ENCODE data around the gene PTPRM.

DNA sequence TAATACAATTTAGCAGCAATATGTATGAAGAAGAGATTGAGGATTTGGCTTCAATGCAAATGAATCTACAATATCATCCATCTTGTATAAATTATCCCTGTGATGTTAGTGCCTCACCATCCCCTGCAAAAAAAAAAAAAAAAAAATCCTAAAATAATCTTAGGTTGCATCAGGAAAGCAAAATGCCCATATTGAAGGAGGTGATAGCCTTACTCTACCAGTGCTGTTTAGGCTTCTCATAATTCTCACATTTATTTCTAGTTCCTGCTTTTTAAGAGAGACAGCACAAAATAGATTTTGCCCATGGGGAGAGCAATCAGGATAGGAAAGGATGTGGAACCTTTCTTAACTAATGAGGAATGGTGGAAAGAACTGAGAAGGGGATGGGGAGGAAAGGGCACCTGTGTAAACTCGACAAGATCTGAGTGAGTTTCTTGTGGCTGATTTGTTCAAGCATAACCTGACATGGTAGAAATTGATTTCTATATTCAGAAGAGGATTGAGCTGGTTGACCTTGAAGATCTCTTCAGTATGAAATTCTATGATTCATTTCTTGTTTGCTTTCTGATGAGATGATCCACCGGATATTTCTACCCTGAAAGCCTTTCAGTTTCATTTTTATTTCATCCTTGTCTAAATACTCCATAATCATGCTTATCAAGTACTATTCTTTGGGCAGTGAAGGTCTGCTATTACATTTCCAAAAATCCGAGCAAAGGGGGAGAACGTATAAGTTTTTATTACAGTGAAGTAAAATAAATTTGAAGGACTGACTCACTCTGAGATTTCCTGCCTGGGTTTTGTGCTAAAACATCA lies 391.2 kb downstream of the PTPRM start:
- TF ChIP-seq, protein P1, sequence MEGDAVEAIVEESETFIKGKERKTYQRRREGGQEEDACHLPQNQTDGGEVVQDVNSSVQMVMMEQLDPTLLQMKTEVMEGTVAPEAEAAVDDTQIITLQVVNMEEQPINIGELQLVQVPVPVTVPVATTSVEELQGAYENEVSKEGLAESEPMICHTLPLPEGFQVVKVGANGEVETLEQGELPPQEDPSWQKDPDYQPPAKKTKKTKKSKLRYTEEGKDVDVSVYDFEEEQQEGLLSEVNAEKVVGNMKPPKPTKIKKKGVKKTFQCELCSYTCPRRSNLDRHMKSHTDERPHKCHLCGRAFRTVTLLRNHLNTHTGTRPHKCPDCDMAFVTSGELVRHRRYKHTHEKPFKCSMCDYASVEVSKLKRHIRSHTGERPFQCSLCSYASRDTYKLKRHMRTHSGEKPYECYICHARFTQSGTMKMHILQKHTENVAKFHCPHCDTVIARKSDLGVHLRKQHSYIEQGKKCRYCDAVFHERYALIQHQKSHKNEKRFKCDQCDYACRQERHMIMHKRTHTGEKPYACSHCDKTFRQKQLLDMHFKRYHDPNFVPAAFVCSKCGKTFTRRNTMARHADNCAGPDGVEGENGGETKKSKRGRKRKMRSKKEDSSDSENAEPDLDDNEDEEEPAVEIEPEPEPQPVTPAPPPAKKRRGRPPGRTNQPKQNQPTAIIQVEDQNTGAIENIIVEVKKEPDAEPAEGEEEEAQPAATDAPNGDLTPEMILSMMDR (optimal IDR thresholded peaks at IDR 0.05 in 1 of 3, IDR thresholded peaks at IDR 0.05 in 1 of 3, conservative IDR thresholded peaks at IDR 0.05 in 1 of 3; ENCODE audit: extremely low read depth in 1 of 3, insufficient read depth in 2 of 3, low read length in 3 of 3) = no peak
- TF ChIP-seq EZH2 (IDR thresholded peaks at IDR 0.05; ENCODE audit: low read length) = no peak
